ENCODE results near the gene DACT1. TPM values are rescaled to one million over a fixed set of nuclear protein-coding genes. Genes with fewer than 3 reads are reported as not detected.

The DACT1 gene
- 27.2 TPM for total RNA-seq

GRCh38 chr14:58637391-58638230 is at the start of gene DACT1:
Gene DACT1 (plus strand): TSS chr14:58637962. CDS start chr14:58638203, 241 bp downstream.

Other genes starting within 250 kb of the DACT1 start
- gene TOMM20L, start 242.0 kb upstream of the DACT1 start, total RNA-seq: not detected
- gene TIMM9, start 210.4 kb upstream of the DACT1 start, total RNA-seq: 37.7 TPM
- 38.5 TPM for gene KIAA0586, start 210.2 kb upstream of the DACT1 start, total RNA-seq